Lung (tissue), 12 donors: Measurements from ENCODE around the gene DCP1B. TPM values are rescaled to one million over a fixed set of nuclear protein-coding genes. Genes with fewer than 3 reads are reported as not detected.

Experiments used
- ATAC-seq: fragments of 200-7000 bp; cut with Tn5 transposase; one replicate; pipeline ENCODE4 v1.9.1; 2020; ENCODE audit warnings: moderate number of reproducible peaks; ENCODE audit not compliant: insufficient read depth, low FRiP score
- DNase-seq, 3 donors: peaks; one replicate each; pipeline ENCODE4 v3.0.0-alpha.2; 2013 to 2017
- H3K27ac ChIP-seq, 2 donors: one replicate each; pipeline ENCODE4 v1.5.1; 2013; ENCODE audit warnings: mild to moderate bottlenecking in 2 of 2, moderate library complexity in 2 of 2, control low read depth in 1 of 2, inconsistent platforms in 1 of 2, low read depth in 1 of 2, low read length in 1 of 2
- H3K27me3 ChIP-seq, 3 donors: one replicate each; pipeline ENCODE4 v1.5.1; 2013; ENCODE audit warnings: low read length in 2 of 3; ENCODE audit not compliant: control insufficient read depth in 3 of 3, insufficient read depth in 3 of 3
- H3K36me3 ChIP-seq, 4 donors: one replicate each; pipeline ENCODE4 v1.5.1; 2013; ENCODE audit warnings: low read length in 4 of 4, mild to moderate bottlenecking in 1 of 4, moderate library complexity in 1 of 4; ENCODE audit not compliant: control insufficient read depth in 4 of 4, insufficient read depth in 4 of 4
- H3K4me1 ChIP-seq, 5 donors: one replicate each; pipeline ENCODE4 v1.5.1; 2013; ENCODE audit warnings: low read length in 5 of 5, mild to moderate bottlenecking in 2 of 5, moderate library complexity in 1 of 5; ENCODE audit not compliant: control insufficient read depth in 5 of 5, insufficient read depth in 5 of 5
- H3K4me3 ChIP-seq: one replicate; pipeline ENCODE4 v1.5.1; 2013; ENCODE audit warnings: mild to moderate bottlenecking, control low read depth, moderate library complexity
- H3K9ac ChIP-seq, 2 donors: one replicate each; pipeline ENCODE4 v1.5.1; 2013; ENCODE audit warnings: low read length in 2 of 2, control low read depth in 1 of 2; ENCODE audit not compliant: insufficient read depth in 1 of 2
- H3K9me3 ChIP-seq, 4 donors: one replicate each; pipeline ENCODE4 v1.5.1; 2013; ENCODE audit warnings: low read length in 3 of 4, mild to moderate bottlenecking in 1 of 4, moderate library complexity in 1 of 4; ENCODE audit not compliant: control insufficient read depth in 4 of 4, insufficient read depth in 3 of 4
- WGBS, 2 donors: extraction: QIAGEN DNeasy Blood & Tissue Kit; methylation state at CpG; one replicate each; pipeline ENCODE4 v1.1.7; 2013; 5-methylcytosine and 5-hydroxymethylcytosine counted together
- polyA plus RNA-seq, 2 donors: library from polyadenylated mRNA; stranded (reverse); fragments of 200-250 nt; gene quantifications; one replicate each; pipeline ENCODE4 v1.2.1, GENCODE V29; 2013
- total RNA-seq, 2 donors: library from RNA; depleted of rRNA in 1 of 2; stranded (reverse); fragments of >200 nt in 1 of 2; gene quantifications; one replicate each; pipeline ENCODE4 v1.2.1, GENCODE V29; 2014 to 2021
- TF ChIP-seq, protein P1 (sequence below): IDR thresholded peaks from 2 replicates; pipeline ENCODE4 v1.5.1; 2012; ENCODE audit warnings: mild to moderate bottlenecking; ENCODE audit errors: control extremely low read depth, extremely low read depth
- donor health status: control.
- donor health status: control.
- donor health status: Bipolar disorder and iron deficiency.
- donor health status: healthy.
- donor health status: DM: yes; HTN: yes; CAD: no.

Gene DCP1B
- total and polyA plus RNA-seq, 4 donors: 4.2 to 13.2 (median 8.7) TPM

DNA sequence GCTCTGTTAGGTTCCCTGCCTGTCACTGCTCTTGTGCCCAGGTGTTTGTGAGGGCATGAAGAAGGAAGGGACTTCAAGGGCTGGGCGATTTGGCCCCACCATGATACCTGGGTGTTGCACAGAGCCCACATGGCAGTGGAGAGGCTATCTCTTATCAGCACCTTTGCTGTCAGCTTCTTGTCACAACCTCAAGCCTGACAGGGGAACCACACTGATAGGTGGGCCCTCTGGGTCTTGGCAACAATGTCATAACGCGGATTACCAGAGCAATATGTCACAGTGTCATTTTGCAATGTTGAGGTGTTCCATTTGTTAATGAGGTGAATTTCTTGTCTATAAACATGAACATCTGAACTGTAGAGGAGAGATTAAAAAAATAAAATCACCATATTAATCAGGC lies 25.6 kb upstream of the DCP1B start:
- ATAC-seq: no peak
- TF ChIP-seq, protein P1, sequence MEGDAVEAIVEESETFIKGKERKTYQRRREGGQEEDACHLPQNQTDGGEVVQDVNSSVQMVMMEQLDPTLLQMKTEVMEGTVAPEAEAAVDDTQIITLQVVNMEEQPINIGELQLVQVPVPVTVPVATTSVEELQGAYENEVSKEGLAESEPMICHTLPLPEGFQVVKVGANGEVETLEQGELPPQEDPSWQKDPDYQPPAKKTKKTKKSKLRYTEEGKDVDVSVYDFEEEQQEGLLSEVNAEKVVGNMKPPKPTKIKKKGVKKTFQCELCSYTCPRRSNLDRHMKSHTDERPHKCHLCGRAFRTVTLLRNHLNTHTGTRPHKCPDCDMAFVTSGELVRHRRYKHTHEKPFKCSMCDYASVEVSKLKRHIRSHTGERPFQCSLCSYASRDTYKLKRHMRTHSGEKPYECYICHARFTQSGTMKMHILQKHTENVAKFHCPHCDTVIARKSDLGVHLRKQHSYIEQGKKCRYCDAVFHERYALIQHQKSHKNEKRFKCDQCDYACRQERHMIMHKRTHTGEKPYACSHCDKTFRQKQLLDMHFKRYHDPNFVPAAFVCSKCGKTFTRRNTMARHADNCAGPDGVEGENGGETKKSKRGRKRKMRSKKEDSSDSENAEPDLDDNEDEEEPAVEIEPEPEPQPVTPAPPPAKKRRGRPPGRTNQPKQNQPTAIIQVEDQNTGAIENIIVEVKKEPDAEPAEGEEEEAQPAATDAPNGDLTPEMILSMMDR: no peak
- Histone ChIP-seq H3K9me3 (no peaks in the 10 kb centered on the region), H3K4me3 (no peak overlapping the region), H3K9ac (no peak overlapping the region), H3K36me3 (no peaks in the 10 kb centered on the region), H3K4me1 (peaks cover 0 to 4% (median 2%) of the 10 kb centered on the region in 5 donors), H3K27me3 (peaks cover 0 to 6% (median 5%) of the 10 kb centered on the region in 3 donors), H3K27ac (no peak overlapping the region)
- WGBS, 2 donors: 88 to 96% methylated on average over 3 of the region's 3 CpGs
- no peak for DNase-seq

DNA sequence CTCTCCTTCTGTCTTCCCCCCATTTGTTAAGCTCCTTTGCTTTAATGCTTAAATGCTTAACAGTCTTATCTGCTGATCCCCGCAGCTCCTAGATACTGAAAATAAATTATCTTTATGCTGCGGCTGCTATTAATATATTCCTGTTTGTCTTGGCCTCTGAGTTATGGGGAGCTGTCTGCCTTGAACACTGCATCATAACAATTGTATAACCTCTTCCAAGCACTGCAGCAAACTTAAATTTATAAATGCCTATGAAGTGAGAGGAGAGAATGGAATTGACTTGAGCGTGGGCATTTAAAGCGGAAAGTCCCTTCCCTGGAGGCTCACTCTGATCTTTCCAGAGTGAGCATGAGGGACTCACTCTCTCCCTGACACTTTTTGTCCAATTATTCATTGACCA lies 23.1 kb upstream of the DCP1B start:
- Histone ChIP-seq H3K27ac (no peak overlapping the region), H3K4me1 (peaks cover 0 to 6% (median 0%) of the 10 kb centered on the region in 5 donors), H3K4me3 (no peak overlapping the region), H3K9me3 (peaks cover 0 to 3% (median 0%) of the 10 kb centered on the region in 4 donors), H3K9ac (no peak overlapping the region), H3K36me3 (no peaks in the 10 kb centered on the region), H3K27me3 (peaks cover 0 to 8% (median 2%) of the 10 kb centered on the region in 3 donors)
- ATAC-seq (no peak), DNase-seq (no peak)
- 71 to 88% methylated on average over 4 of the region's 4 CpGs for WGBS, 2 donors
- TF ChIP-seq, protein P1: no peak

DNA sequence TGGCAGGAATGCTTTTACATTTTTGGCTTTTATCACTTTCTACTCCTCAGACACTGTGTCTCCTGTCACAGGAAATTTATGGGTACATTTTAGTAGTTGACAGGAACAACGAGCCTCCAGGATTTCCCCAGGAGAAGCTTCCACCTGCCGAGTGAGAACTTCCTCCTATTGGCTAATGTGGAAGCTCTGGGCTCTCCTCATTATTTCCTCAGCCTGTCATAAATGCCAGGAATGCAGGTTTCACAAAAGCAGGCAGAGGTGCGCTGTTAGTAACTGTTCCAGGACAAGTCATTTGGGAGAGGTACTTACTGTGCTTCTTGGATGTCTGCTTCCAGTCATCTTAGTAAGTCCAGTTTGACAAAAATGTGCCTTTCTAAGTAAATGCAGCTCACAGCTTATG lies 19.1 kb upstream of the DCP1B start:
- TF ChIP-seq, protein P1: no peak
- peaks cover 0 to 6% (median 0%) of the 10 kb centered on the region in 5 donors for H3K4me1 ChIP-seq
- DNase-seq: no peak
- peaks cover 0 to 3% (median 0%) of the 10 kb centered on the region in 4 donors for H3K9me3 ChIP-seq
- ATAC-seq: no peak
- H3K27ac ChIP-seq: no peak overlapping the region
- H3K27me3 ChIP-seq: peaks cover 0 to 4% (median 3%) of the 10 kb centered on the region in 3 donors
- no peak overlapping the region for H3K4me3 ChIP-seq
- 23 to 36% methylated on average over 3 of the region's 3 CpGs for WGBS, 2 donors
- H3K9ac ChIP-seq: no peak overlapping the region
- no peaks in the 10 kb centered on the region for H3K36me3 ChIP-seq

DNA sequence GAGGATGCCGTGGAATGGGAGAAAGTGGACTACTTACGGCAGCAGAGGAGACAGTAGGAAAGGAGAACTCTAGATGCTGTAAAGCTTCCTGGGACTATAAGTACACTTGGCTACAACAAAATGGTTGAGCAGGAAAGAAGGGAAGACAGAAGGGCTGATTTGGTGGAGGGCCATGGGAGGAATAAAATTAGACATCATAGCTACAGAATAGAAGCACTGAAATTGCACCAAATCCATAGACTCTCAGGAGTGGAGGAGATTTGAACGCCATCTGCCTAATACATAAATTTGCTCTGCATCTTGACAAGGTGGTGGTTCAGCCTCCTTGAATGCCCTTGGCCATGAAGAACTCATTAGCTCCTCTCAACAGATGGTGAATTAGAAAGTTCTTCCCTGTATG lies 16.3 kb upstream of the DCP1B start:
- no peak for ATAC-seq
- TF ChIP-seq, protein P1: no peak
- Histone ChIP-seq H3K9ac (no peak overlapping the region), H3K9me3 (peaks cover 0 to 3% (median 0%) of the 10 kb centered on the region in 4 donors), H3K4me3 (no peak overlapping the region), H3K27ac (no peak overlapping the region), H3K27me3 (peaks cover 0 to 3% (median 2%) of the 10 kb centered on the region in 3 donors), H3K36me3 (no peaks in the 10 kb centered on the region), H3K4me1 (peaks cover 0 to 14% (median 4%) of the 10 kb centered on the region in 5 donors)
- DNase-seq: no peak
- WGBS, 2 donors: 94 to 98% methylated on average over 3 of the region's 3 CpGs
